HepG2 (cell line): ENCODE measurements around the gene SF3B2. TPM values are rescaled to one million over a fixed set of nuclear protein-coding genes. Genes with fewer than 3 reads are reported as not detected.

Experiments used
- BRCA1 ChIP-seq: sonication (generic); formaldehyde crosslinking; IDR thresholded peaks from 2 replicates; pipeline ENCODE4 v1.4.0; 2020; ENCODE audit warnings: missing genetic modification reagents
- CCDC6 ChIP-seq: sonication (generic); formaldehyde crosslinking; IDR thresholded peaks from 2 replicates; pipeline ENCODE4 v1.8.1; 2022; ENCODE audit warnings: mild to moderate bottlenecking, missing genetic modification reagents, moderate library complexity
- DMTF1 ChIP-seq: sonication (generic); formaldehyde crosslinking; IDR thresholded peaks from 2 replicates; pipeline ENCODE4 v1.4.0; 2020; ENCODE audit warnings: mild to moderate bottlenecking, missing genetic modification reagents
- EHMT2 ChIP-seq: fragments of 200-600 bp; sonication (generic); IDR thresholded peaks from 2 replicates; pipeline ENCODE4 v1.7.0; 2017; ENCODE audit warnings: antibody characterized with exemption, low read depth, low read length, borderline replicate concordance
- FOSL1 ChIP-seq: sonication (generic); formaldehyde crosslinking; IDR thresholded peaks from 2 replicates; pipeline ENCODE4 v1.9.0; 2021; ENCODE audit warnings: missing genetic modification reagents, borderline replicate concordance
- FOXA3 ChIP-seq: IDR thresholded peaks from 2 replicates; pipeline ENCODE4 v1.6.1; 2016; ENCODE audit warnings: missing genetic modification reagents, missing compliant biosample characterization
- HNF1A ChIP-seq, 2 experiments: sonication (generic) in 1 of 2; formaldehyde crosslinking in 1 of 2; IDR thresholded peaks; 2 replicates each; pipeline versions ENCODE4 v1.4.0 to v1.6.1; 2016 to 2020; ENCODE audit warnings: borderline replicate concordance in 1 of 2, low read depth in 1 of 2, mild to moderate bottlenecking in 1 of 2, missing genetic modification reagents in 1 of 2
- HNRNPLL ChIP-seq: fragments of 200-400 bp; formaldehyde crosslinking; IDR thresholded peaks from 2 replicates; pipeline ENCODE4 v1.6.1; 2017; ENCODE audit warnings: mild to moderate bottlenecking, low read depth, low read length; ENCODE audit not compliant: poor library complexity, severe bottlenecking
- IRF1 ChIP-seq: sonication (generic); formaldehyde crosslinking; IDR thresholded peaks from 2 replicates; pipeline ENCODE4 v1.4.0; 2020; ENCODE audit warnings: low read depth, mild to moderate bottlenecking, missing genetic modification reagents
- KLF12 ChIP-seq: sonication (generic); formaldehyde crosslinking; IDR thresholded peaks from 2 replicates; pipeline ENCODE4 v1.4.0; 2020; ENCODE audit warnings: missing genetic modification reagents, borderline replicate concordance
- MIER2 ChIP-seq: IDR thresholded peaks from 2 replicates; pipeline ENCODE4 v1.6.1; 2016; ENCODE audit warnings: missing biosample characterization, missing genetic modification reagents
- PHF8 ChIP-seq: sonication (generic); formaldehyde crosslinking; IDR thresholded peaks from 2 replicates; pipeline ENCODE4 v1.5.0; 2020; ENCODE audit warnings: missing genetic modification reagents
- RXRB ChIP-seq: IDR thresholded peaks from 2 replicates; pipeline ENCODE4 v1.6.1; 2016; ENCODE audit warnings: borderline replicate concordance, missing genetic modification reagents, missing compliant biosample characterization
- YEATS2 ChIP-seq: sonication (generic); formaldehyde crosslinking; IDR thresholded peaks from 2 replicates; pipeline ENCODE4 v1.4.0; 2020; ENCODE audit warnings: missing genetic modification reagents, borderline replicate concordance
- ZBTB4 ChIP-seq: sonication (generic); formaldehyde crosslinking; IDR thresholded peaks from 2 replicates; pipeline ENCODE4 v1.4.0; 2020; ENCODE audit warnings: missing genetic modification reagents, mild to moderate bottlenecking, borderline replicate concordance
- ZNF235 ChIP-seq: sonication (generic); formaldehyde crosslinking; IDR thresholded peaks from 2 replicates; pipeline ENCODE4 v1.8.1; 2023; ENCODE audit warnings: mild to moderate bottlenecking, missing genetic modification reagents, borderline replicate concordance
- ZNF317 ChIP-seq: sonication (generic); formaldehyde crosslinking; IDR thresholded peaks from 2 replicates; pipeline ENCODE4 v1.5.0; 2020; ENCODE audit warnings: mild to moderate bottlenecking, missing genetic modification reagents
- ZNF672 ChIP-seq: sonication (generic); formaldehyde crosslinking; IDR thresholded peaks from 2 replicates; pipeline ENCODE4 v1.8.1; 2022; ENCODE audit warnings: missing genetic modification reagents
- ZNF781 ChIP-seq: sonication (generic); formaldehyde crosslinking; IDR thresholded peaks from 2 replicates; pipeline ENCODE4 v1.5.1; 2020; ENCODE audit warnings: borderline replicate concordance, mild to moderate bottlenecking, missing genetic modification reagents; ENCODE audit errors: not compliant biosample characterization
- ZSCAN9 ChIP-seq: IDR thresholded peaks from 2 replicates; pipeline ENCODE4 v1.6.1; 2016; ENCODE audit warnings: borderline replicate concordance
- polyA plus RNA-seq, 8 experiments: library from polyadenylated mRNA; depleted of rRNA in 3 of 8; stranded (reverse) in 7 of 8; unstranded in 1 of 8; fragments of >200 nt; fragmentation: Illumina TruSeq in 4 of 8; extraction: Trizol in 4 of 8; gene quantifications; 2 replicates each; pipeline versions ENCODE4 v1.2.1 to v1.2.3, GENCODE V29; 2011 to 2016; ENCODE audit warnings: low read depth in 4 of 8, missing spikeins in 1 of 8, mixed read lengths in 1 of 8; ENCODE audit not compliant: insufficient read depth in 1 of 8
- total RNA-seq, 5 experiments: library from RNA; depleted of rRNA; stranded (reverse); fragments of >200 nt; fragmentation: Illumina TruSeq; extraction: Trizol; gene quantifications; 2 replicates each; pipeline ENCODE4 v1.2.3, GENCODE V29; 2016; ENCODE audit warnings: low read depth in 1 of 5

SF3B2 gene
- total and polyA plus RNA-seq, 2 of the 13 experiments (the other 11 are each of a cell fraction or from before 2014, with no cell fraction given), result 70.4 to 153 TPM

DNA sequence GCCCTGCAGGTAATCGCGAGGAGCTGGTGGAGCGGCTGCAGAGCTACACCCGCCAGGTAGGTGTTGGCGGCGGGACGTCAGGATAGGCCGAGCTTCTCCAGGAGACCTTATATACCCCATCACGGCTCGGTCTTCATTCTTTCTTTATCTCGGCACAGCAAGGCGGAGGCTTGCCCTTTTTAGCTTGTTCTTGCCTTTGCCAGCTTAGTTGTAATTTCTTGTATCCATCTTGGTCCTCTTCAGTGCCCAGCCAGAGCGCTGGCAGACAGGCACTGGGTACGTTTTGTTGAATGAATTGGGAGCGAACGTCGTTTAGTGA is 459 bp downstream of the SF3B2 start (continued):
- TF ChIP-seq ZBTB4 (CRISPR knock-in tag) (no peak), DMTF1 (CRISPR knock-in tag) (no peak), HNF1A (IDR thresholded peaks at IDR 0.05; ENCODE audit: low read depth) (no peak), HNF1A (CRISPR knock-in tag; IDR thresholded peaks at IDR 0.05; ENCODE audit: borderline replicate concordance) (no peak), RXRB (no peak), HNRNPLL (no peak), YEATS2 (CRISPR knock-in tag) (no peak; the same call in 1 of the 2 replicates), ZSCAN9 (CRISPR knock-in tag) (no peak), BRCA1 (CRISPR knock-in tag) (no peak), ZNF317 (CRISPR knock-in tag) (0 out of 2 replicates have a peak, but pooled peaks have one; percentile 18), EHMT2 (no peak), ZNF672 (CRISPR knock-in tag) (no peak), PHF8 (CRISPR knock-in tag) (no peak), CCDC6 (CRISPR knock-in tag) (peak; percentile 7; the same call in 1 of the 2 replicates), MIER2 (CRISPR knock-in tag) (no peak), FOXA3 (CRISPR knock-in tag) (no peak), FOSL1 (CRISPR knock-in tag) (no peak), ZNF781 (CRISPR knock-in tag) (peak; percentile 9), IRF1 (no peak), KLF12 (CRISPR knock-in tag) (no peak), ZNF235 (CRISPR knock-in tag) (no peak)
